ENCODE results near the gene CISD2. TPM values are rescaled to one million over a fixed set of nuclear protein-coding genes. Genes with fewer than 3 reads are reported as not detected.
"Not testable (repeated sequence)": the region's sequence is repeated elsewhere in the genome, so short reads cannot be mapped to it uniquely, and the experiment has no call there.

CISD2 gene
- total RNA-seq, 1 donor from 2014 or later = 38.3 TPM

DNA sequence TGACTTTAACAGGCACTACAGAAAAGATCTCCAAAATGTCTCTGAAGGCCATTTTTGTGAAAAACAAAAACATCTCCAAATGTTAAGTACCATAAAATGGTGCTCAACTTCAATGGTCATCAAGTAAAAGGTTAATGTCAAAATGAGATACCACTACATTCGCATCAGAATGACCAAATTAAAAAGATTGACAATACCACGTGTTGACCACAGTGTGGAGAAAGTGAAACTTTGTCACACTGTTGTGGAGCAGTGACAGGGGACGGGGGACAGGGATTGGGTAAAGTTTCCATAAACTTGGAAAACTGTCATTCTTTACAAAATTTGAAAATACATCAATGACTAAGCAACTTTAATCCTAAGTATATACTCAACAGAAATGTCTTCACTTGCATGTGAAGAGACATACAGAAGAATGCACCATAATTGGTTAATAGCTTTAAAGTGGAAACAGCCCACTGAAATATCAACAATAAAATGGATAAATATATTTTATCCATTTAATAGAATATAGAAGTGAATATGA is 19.1 kb upstream of the CISD2 start:
- DNase-seq (ENCODE audit: low read depth, low spot score) = no peak

DNA sequence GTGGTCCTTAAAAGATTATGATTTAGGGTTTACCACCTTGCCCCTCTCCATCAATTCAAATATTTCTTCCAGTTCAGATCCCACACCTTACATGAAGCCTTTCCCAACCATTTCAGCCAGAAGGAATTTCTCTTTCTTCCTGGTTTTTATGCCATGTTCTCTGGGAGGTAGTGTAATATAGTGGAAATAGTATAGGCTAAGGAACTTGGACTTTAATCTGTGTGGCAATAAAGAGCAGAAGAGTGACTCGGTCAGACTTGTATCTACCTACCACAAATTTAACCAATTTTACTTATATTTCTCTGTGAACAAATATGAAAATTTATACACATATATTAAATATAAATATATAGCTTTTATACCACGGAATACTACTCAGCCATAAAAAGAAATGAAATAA is 18.4 kb upstream of the CISD2 start:
- no peak for DNase-seq (ENCODE audit: low read depth, low spot score)

- no peak for DNase-seq (ENCODE audit: low read depth, low spot score)
Observed at GRCh38 chr4:102858828-102859464, 9.8 kb upstream of the CISD2 start.

- no peak for DNase-seq (ENCODE audit: low read depth, low spot score)
Observed at GRCh38 chr4:102860611-102861324, 8.0 kb upstream of the CISD2 start.

DNA sequence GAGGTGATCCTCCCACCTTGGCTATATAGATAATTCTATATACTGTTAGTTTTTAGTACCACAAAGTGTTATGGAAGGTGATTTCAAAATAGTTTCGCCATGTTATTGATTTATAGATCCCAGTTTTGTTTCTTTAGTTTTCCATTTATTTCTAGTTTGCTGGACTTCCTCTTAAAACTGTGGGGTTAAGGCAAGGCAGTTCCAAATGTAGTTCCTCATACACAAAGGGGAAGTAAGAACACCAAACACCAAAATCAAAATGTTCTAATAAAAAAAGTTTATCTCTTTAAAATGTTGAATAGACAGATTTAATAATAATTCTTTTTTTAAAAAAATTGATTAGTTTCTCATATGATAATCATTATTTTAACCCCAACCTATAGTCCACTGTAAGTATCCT is 6.8 kb upstream of the CISD2 start:
- DNase-seq (ENCODE audit: low read depth, low spot score) = no peak

- DNase-seq (ENCODE audit: low read depth, low spot score) = no peak
Observed at GRCh38 chr4:102862747-102863146, 6.0 kb upstream of the CISD2 start.

- not testable (repeated sequence) for DNase-seq (ENCODE audit: low read depth, low spot score)
Observed at GRCh38 chr4:102865327-102865726, 3.5 kb upstream of the CISD2 start.

DNA sequence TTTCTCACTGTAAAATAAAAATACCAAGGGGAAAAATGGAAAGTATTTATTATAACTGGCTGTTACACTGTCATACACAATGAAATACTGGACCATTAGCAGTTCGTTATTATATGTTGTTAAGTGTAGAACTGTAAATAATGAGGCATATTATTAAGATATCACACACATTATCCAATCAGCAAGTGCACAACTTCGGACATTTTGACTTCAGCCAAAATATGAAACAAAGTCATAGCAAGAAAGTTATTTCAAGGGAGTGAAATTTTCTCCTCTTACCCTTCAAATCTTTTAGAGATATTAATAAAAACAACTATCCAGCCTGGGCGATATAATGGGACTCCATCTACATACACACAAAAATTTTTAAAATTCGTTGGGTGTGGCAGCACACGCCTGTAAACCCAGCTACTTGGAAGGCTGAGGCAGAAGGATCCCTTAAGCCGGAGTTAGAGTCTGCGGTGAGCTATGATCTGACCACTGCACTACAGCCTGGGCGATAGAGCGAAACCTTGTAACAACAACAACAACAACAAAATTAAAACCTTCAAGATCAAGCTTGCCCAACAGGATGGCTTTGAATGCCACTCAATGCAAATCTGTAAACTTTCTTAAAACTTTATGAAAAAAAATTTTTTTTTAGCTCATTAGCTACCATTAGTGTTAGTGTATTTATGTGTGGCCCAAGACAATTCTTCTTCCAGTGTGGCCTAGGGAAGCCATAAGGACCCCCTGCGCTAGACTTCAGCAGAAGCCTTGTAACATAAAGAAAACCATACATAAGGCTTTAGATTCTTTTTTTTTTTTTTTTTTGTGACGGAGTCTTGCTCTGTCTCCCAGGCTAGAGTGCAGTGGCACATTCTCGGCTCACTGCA is 1.3 kb upstream of the CISD2 start:
- DNase-seq (ENCODE audit: low read depth, low spot score) = no peak

DNA sequence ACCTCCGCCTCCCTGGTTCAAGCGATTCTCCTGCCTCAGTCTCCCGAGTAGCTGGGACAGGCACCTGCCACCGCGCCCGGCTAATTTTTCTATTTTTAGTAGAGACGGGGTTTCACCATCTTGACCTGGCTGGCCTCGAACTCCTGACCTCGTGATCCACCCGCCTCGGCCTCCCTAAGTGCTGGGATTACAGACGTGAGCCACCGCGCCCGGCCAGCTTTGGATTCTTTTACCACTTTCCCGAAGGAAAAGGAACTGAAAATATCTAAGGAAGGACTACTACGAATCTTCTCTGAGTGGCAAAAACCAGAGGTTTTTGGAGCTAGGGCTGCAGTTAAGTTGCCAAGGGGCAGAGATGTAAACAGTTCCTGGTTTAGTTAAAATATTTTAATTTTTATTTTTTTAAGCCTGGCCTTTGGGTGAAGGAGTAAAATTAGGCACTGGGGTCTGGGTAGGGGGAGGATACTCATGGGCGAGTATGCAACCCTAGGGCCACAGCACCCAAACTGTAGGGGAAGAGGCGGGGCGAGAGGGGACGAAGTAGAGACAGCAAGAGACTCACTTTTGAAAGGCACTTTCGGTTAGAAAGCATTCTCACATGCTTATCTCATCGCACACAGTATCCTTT is 525 bp upstream of the CISD2 start:
- DNase-seq (ENCODE audit: low read depth, low spot score) = no peak

DNA sequence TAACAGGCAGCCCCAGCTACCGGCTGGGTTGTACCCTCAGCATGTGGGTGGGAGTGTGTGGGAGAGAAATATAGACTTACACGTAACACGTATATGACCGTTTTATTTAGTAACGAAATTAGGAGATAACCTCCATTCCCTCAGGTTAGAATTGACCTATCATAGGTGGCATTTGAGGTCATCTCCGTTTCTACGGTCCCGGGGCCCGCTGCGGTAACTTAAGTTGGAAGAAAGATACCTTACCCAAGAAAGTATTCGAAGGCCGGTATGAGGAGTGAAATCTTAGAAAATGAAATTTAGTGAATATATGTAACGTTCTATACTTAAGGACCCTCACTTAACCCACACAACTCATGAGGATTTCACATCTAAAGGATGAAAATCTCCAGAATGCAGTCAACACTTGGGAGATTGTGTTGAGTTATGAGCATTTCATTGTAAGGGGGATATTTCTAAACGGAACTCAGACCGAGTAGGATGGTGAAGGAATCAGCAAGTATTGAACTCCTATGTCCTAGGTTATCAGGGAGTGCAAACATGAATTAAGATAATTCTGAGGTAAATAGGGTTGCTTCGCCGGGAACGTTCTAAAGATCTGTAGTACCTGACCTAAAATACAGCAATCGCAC is 891 bp downstream of the CISD2 start:
- DNase-seq (ENCODE audit: low read depth, low spot score) = no peak

GRCh38 chr4:102871772-102872171 is 3.0 kb downstream of the CISD2 start:
- DNase-seq (ENCODE audit: low read depth, low spot score) = no peak

DNA sequence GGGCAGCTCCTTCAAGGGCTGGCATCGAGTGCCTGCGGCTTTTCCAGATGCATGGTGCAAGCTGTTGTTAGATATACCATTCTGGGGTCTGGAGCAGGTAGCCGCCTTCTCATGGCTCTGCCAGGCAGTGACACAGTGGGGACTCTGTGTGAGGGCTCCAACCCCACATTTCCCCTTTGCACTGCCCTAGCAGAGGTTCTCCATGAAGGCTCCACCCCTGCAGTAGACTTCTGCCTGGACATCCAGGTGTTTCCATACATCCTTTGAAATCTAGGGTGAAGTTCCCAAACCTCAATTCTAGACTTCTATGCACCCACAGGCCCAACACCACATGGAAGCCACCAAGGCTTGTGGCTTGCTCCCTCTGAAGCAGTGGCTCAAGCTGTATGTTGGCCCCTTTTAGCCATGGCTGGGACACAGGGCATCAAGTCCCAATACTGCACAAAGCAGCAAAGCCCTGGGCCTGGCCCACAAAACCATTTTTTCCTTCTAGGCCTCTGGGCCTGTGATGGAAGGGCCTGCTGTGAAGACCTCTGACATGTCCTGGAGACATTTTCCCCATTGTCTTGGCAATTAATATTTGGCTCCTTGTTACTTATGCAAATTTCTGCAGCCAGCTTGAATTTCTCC is 8.8 kb downstream of the CISD2 start:
- not testable (repeated sequence) for DNase-seq (ENCODE audit: low read depth, low spot score)

DNA sequence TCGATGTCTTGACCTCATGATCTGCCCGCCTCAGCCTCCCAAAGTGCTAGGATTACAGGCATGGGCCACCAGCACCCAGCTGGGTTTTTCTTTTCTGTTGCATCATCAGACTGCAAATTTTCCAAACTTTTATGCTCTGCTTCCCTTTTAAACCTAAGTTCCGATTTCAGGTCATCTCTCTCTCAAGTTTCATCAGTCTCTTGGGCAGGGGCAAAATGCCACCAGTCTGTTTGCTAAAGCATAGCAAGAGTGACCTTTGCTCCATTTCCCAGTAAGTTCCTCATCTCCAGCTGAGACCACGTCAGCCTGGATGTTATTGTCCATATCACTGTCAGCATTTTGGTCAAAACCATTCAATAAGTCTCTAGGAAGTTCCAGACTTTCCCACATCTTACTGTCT is 9.6 kb downstream of the CISD2 start:
- not testable (repeated sequence) for DNase-seq (ENCODE audit: low read depth, low spot score)

DNA sequence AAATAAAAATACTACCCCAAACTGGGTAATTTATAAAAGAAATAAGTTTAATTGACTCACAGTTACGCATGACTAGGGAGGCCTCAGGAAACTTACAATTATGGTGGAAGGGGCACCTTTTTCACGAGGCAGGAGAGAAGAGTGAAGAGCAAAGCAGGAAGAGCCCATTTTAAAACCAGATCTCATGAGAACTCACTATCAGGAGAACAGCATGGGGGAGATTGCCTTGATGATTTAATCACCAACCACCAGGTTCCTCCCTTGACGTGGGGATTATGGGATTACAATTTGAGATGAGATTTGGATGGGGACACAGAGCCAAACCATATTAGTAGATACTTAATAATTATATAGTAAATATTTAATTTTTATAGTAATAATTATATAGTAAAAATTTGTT is 10.1 kb downstream of the CISD2 start:
- no peak for DNase-seq (ENCODE audit: low read depth, low spot score)

GRCh38 chr4:102881343-102881742 is 12.6 kb downstream of the CISD2 start:
- no peak for DNase-seq (ENCODE audit: low read depth, low spot score)

- DNase-seq (ENCODE audit: low read depth, low spot score) = no peak
Observed at GRCh38 chr4:102883278-102883677, 14.5 kb downstream of the CISD2 start.

- DNase-seq (ENCODE audit: low read depth, low spot score) = not testable (repeated sequence)
Observed at GRCh38 chr4:102888570-102888969, 19.8 kb downstream of the CISD2 start.

DNA sequence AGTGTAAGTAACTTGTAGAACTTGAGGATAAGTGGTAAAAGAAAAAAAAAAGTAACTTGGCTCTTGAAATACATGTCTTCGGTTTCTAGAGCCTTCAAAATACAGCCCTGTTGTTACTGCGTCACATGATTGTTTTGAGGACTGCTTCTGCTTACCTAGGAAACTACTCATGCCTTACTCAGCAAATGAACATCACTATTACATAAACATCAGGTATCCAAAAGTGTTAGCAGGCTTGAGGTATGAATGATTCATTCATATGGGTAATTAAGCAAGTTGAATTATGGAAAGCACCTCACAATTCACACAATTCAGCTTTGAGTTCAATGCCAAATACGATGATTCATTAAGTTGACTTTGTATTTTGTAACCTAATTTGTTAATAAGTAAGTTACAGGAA is 21.1 kb downstream of the CISD2 start:
- DNase-seq (ENCODE audit: low read depth, low spot score) = not testable (repeated sequence)

- not testable (repeated sequence) for DNase-seq (ENCODE audit: low read depth, low spot score)
Observed at GRCh38 chr4:102896547-102896946, 27.8 kb downstream of the CISD2 start.

DNA sequence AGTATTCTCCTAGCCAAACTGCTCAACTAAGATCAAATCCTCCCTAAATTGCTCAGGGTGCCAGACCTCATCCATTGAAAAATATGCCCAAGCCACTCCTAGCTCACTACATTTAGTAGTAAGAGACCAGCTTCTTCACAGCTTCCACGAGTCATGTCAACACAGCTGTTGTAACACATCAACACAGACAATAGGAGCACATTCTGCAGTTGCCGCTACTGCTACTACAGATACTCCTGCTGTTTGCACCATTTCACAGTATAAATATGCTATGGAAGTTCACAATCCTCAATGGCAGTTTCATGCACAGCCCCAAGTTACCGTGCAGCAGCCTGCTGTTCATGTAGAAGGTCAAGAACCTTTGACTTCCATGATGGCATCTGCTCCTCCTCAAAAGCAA is 28.8 kb downstream of the CISD2 start:
- DNase-seq (ENCODE audit: low read depth, low spot score) = not testable (repeated sequence)

DNA sequence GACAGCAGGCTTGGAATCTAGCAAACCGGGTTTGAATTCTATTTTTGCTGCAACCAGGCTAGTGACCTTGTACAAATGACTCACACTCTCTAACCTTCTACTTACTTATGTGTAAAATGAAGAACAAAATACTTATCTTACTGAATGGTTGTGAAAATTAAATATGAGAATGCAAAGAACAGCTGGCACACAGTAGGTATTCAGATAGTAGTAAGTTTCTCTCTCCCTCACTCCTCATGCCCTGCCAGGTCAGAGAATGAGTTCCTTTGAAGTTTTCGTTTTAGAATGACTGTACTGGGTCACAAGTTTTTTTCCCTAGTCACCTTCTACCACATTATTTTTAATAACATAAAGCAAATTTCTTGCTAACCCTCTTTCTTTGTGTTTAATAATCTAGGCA is 33.0 kb downstream of the CISD2 start:
- DNase-seq (ENCODE audit: low read depth, low spot score) = no peak
